GM10248 (cell line): ENCODE data around the gene RPUSD3.
"Not testable (repeated sequence)": the region's sequence is repeated elsewhere in the genome, so short reads cannot be mapped to it uniquely, and the experiment has no call there.

ENCODE experiments used
- CTCF ChIA-PET: fragments of 300-600 bp; sonication (Branson Sonifier 250); formaldehyde crosslinking; extraction: SDS; loops from one replicate; lab custom pipeline; 2021; ENCODE audit warnings: antibody characterized with exemption; lab: Yijun Ruan, JAX
- POLR2A ChIA-PET: fragments of 350-650 bp; sonication (Branson Sonifier 250); formaldehyde crosslinking; extraction: SDS; loops from one replicate; lab custom pipeline; 2020; ENCODE audit warnings: antibody characterized with exemption; lab: Yijun Ruan, JAX
- DNase-seq: peaks from one replicate; pipeline ENCODE4 v3.0.0; 2012; ENCODE audit errors: extremely low spot score
- TF ChIP-seq, protein P1 (sequence below): IDR thresholded peaks from 2 replicates; pipeline ENCODE4 v1.5.1; 2012; ENCODE audit warnings: mild to moderate bottlenecking, low read depth; ENCODE audit errors: extremely low read depth, missing control alignments, control extremely low read depth

The RPUSD3 gene

DNA sequence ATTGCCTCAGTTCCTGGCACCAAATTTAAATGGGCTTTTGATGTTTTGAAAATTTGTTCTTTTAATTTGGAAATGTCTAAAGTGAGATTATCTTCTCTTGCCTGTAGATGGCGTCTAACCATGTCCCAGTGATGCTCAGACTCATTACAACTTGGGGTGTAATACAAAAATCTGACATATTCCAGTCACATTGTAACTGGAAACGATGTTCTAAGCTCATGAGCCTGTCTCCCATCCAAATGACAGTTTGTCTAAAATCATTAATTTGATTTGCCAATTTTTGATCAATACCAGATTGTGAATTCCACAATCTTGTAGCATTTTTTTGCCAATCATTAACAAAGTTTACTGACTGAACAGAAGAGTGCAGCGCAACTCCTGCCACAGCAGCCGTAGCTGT, 5.1 kb upstream of the RPUSD3 start:
- TF ChIP-seq, protein P1, sequence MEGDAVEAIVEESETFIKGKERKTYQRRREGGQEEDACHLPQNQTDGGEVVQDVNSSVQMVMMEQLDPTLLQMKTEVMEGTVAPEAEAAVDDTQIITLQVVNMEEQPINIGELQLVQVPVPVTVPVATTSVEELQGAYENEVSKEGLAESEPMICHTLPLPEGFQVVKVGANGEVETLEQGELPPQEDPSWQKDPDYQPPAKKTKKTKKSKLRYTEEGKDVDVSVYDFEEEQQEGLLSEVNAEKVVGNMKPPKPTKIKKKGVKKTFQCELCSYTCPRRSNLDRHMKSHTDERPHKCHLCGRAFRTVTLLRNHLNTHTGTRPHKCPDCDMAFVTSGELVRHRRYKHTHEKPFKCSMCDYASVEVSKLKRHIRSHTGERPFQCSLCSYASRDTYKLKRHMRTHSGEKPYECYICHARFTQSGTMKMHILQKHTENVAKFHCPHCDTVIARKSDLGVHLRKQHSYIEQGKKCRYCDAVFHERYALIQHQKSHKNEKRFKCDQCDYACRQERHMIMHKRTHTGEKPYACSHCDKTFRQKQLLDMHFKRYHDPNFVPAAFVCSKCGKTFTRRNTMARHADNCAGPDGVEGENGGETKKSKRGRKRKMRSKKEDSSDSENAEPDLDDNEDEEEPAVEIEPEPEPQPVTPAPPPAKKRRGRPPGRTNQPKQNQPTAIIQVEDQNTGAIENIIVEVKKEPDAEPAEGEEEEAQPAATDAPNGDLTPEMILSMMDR: peak; percentile 58
- DNase-seq, POLR2A ChIA-PET: not testable (repeated sequence)
- CTCF ChIA-PET: interaction anchor here (0.6 to 1.5 kb wide), 7 partner anchors 8 to 890 kb away, joined by 3 to 4 read pairs (median 3); no protein-coding TSS in a partner anchor

DNA sequence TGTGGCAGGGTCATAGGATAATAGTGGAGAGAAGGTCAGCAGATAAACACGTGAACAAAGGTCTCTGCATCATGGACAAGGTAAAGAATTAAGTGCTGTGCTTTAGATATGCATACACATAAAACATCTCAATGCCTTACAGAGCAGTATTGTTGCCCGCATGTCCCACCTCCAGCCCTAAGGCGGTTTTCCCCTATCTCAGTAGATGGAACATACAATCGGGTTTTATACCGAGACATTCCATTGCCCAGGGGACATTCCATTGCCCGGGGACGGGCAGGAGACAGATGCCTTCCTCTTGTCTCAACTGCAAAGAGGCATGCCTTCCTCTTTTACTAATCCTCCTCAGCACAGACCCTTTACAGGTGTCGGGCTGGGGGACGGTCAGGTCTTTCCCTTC, 4.1 kb upstream of the RPUSD3 start:
- CTCF ChIA-PET: interaction anchor here (1.4 kb wide), 2 partner anchors 83 to 475 kb away, joined by 3 to 4 read pairs; no protein-coding TSS in a partner anchor
- POLR2A ChIA-PET, DNase-seq: not testable (repeated sequence)

DNA sequence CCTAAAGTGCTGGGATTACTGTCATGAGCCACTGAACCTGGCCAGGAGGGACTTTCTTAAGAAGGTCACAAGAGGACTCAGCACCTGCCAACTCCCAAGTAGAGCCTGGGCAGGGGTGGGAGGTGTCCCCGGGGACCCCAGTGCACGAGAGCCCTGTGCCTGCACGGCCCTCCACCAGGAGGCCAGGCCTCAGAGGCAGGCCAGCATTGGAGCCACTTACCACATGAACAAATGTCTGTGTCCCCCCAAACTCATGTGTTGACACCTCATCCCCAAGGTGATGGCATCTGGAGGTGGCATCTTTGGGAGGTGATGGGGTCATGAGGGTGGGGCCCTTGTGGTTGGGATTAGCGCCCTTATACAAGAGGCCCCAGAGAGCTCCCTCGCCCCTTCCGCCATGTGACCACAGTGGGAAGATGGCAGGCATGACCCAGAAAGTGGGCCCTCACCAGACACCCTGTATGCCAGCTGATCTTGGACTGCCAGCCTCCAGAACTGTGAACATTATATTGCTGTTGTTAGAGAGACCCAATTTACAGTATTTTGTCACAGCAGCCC, 3.2 kb upstream of the RPUSD3 start:
- TF ChIP-seq, protein P1: no peak
- ChIA-PET CTCF (interaction anchor here (0.8 to 1.8 kb wide), 6 partner anchors 8 to 343 kb away, joined by 3 to 4 read pairs (median 3); partner anchors contain the start of gene CRELD1), POLR2A (no interaction called here)
- no peak for DNase-seq

DNA sequence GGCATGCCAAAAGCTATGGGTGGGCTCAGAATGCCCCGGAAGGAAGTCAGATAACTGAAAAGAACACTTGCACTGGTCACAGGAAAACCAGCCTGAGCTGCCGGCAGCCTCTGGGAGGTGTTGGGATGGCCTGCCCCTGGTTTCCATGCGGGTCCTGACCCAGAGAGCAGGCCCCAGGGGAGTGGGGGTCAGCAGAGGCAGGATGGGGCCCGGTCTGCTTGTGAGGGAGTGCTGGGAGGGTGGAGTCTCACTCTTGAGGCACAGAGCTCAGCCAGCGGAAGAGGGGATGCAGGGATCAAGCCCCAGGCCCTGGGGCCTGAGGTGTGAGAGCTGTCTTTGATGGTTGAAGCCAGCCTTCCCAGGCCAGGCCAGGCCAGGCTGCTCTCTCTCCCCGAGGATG, 2.4 kb upstream of the RPUSD3 start:
- POLR2A ChIA-PET: interaction anchor here (0.5 kb wide), 1 partner anchor 57 kb away, joined by 3 read pairs; no protein-coding TSS in a partner anchor
- no peak for DNase-seq
- CTCF ChIA-PET: interaction anchor here (0.8 to 1.8 kb wide), 8 partner anchors 9 to 343 kb away, joined by 3 to 4 read pairs (median 3); partner anchors contain the start of gene CRELD1
- TF ChIP-seq, protein P1: no peak

DNA sequence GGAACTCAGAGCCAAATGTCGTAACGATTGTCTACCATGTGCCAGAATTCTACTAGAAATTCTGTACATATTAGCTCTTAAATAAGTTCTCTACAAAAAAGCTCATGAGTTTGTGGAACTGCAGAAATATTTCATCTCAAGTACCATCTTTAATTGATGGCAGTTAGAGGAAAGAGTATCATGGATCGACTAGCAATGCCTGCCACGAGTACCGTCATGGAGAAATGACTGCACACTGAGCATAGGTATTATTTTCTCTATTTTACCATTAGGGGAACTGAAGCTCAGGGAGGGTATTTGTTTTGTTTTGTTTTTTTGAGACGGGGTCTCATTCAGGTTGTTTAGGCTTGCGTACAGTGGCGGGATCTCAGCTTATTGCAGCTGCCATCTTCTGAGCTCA, 2.8 kb downstream of the RPUSD3 start:
- ChIA-PET CTCF (interaction anchor here (1.0 to 1.9 kb wide), 7 partner anchors 8 to 353 kb away, joined by 3 to 7 read pairs (median 4); partner anchors contain the start of gene CRELD1), POLR2A (no interaction called here)
- TF ChIP-seq, protein P1: no peak
- DNase-seq: no peak

DNA sequence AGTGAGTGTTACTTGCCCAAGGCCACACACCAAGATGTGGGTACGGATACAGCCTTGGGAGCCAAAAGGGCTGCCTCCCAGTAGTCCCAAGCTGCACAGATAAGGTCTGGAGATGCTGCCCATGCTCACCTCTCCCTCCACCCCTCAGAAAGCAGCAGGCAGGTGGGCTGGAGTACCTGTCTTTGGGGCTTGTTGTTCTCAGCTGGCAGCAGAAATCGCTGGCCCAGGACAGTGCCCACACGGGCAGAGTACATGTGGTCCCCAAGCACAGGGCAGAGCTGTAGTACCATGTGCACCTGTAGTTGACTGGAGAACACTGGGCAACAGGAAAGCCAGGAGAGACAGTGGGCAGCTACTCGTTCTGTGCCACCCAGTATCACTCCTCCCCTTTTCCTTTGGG, 5.0 kb downstream of the RPUSD3 start:
- ChIA-PET CTCF (interaction anchor here (1.1 to 1.3 kb wide), 2 partner anchors 31 to 41 kb away, joined by 3 read pairs; partner anchors contain the start of gene CIDEC), POLR2A (interaction anchor here (1.2 kb wide), 1 partner anchor 94 kb away, joined by 3 read pairs; the partner anchor contains the start of gene CRELD1)
- TF ChIP-seq, protein P1: no peak
- DNase-seq: no peak
